SH-SY5Y (cell line): ENCODE data around the gene FBXO22.

Experiments
- GATA2 ChIP-seq: IDR thresholded peaks from 2 replicates; pipeline ENCODE4 v1.6.1; 2011; ENCODE audit warnings: mild to moderate bottlenecking, low read depth, low read length
- GATA3 ChIP-seq: IDR thresholded peaks from 2 replicates; pipeline ENCODE4 v1.6.1; 2011; ENCODE audit warnings: low read depth, mild to moderate bottlenecking, low read length, moderate library complexity

DNA sequence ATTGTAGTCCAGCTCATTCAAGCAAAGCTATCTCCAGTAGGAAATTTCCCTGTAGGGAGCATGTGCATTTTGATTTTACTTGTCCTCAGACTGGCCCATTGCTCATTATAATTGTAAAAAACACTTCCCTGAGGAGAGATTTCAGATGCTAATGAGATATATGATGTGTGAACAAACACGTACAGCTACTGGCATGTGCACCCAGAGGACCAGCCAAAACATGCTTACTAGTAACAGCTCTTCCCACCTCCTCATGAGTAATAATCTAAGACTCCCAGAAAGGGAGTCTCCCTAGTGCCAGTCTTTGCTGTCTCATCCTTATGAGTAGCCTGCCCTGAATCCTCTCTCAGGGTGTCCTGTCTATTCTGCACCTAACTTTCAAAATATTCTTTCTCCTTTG is 43.4 kb downstream of the FBXO22 start:
- TF ChIP-seq GATA2 (no peak), GATA3 (no peak)
